ENCODE results near the gene ZNF609.

- TF ChIP-seq CTCF (optimal IDR thresholded peaks at IDR 0.05 in 1 of 3, IDR thresholded peaks at IDR 0.05 in 1 of 3, conservative IDR thresholded peaks at IDR 0.05 in 1 of 3; ENCODE audit: extremely low read depth in 1 of 3, insufficient read depth in 2 of 3, low read length in 3 of 3) (no peak), EZH2 (IDR thresholded peaks at IDR 0.05; ENCODE audit: low read length) (no peak)
Observed at GRCh38 chr15:64586259-64586870, 126.0 kb downstream of the ZNF609 start.
